A673 (cell line): ENCODE results near the gene FGR. TPM values are rescaled to one million over a fixed set of nuclear protein-coding genes. Genes with fewer than 3 reads are reported as not detected.
"Not testable (repeated sequence)": the region's sequence is repeated elsewhere in the genome, so short reads cannot be mapped to it uniquely, and the experiment has no call there.

Source experiments
- Bru-seq: library from RNA; stranded (reverse); fragments of 400-500 nt; gene quantifications from one replicate; lab custom pipeline; 2021; lab: Mats Ljungman, UMichigan
- BruChase-seq, 2 experiments: library from RNA; stranded (reverse); fragments of 400-500 nt; gene quantifications; one replicate each; lab custom pipeline; 2021; lab: Mats Ljungman, UMichigan
- BruUV-seq: library from RNA; stranded (reverse); fragments of 400-500 nt; replicated peaks from 2 replicates; lab custom pipeline; 2021; lab: Mats Ljungman, UMichigan
- CTCF ChIA-PET: fragments of 300-600 bp; sonication (Branson Sonifier 250); formaldehyde crosslinking; loops from one replicate; lab custom pipeline; 2022; ENCODE audit warnings: antibody characterized with exemption; lab: Charles Lee
- POLR2A ChIA-PET: fragments of 300-600 bp; sonication (Branson Sonifier 250); formaldehyde crosslinking; loops from one replicate; lab custom pipeline; 2022; ENCODE audit warnings: antibody characterized with exemption; ENCODE audit not compliant: low non-redundant PET; lab: Charles Lee
- DNase-seq: peaks from one replicate; pipeline ENCODE4 v3.0.0-alpha.2; 2015; ENCODE audit warnings: low spot score
- H3K27ac ChIP-seq: fragments of 200-600 bp; sonication (generic); 2 replicates; pipeline ENCODE4 v1.5.1; 2016; ENCODE audit warnings: mixed run types, low read depth, mild to moderate bottlenecking, mixed read lengths, antibody characterized with exemption, low read length; ENCODE audit not compliant: poor library complexity, severe bottlenecking
- H3K27me3 ChIP-seq: fragments of 200-600 bp; sonication (generic); replicated peaks from 2 replicates; pipeline ENCODE4 v1.6.1; 2017; ENCODE audit warnings: mixed run types, low read depth, mild to moderate bottlenecking, mixed read lengths, antibody characterized with exemption, low read length; ENCODE audit not compliant: insufficient read depth, poor library complexity
- H3K36me3 ChIP-seq: fragments of 200-600 bp; sonication (generic); 2 replicates; pipeline ENCODE4 v1.6.1; 2016; ENCODE audit warnings: mixed run types, mild to moderate bottlenecking, mixed read lengths, antibody characterized with exemption, low read length; ENCODE audit not compliant: insufficient read depth, poor library complexity, severe bottlenecking
- H3K4me1 ChIP-seq: fragments of 200-600 bp; sonication (generic); 2 replicates; pipeline ENCODE4 v1.6.1; 2017; ENCODE audit warnings: mixed run types, mild to moderate bottlenecking, mixed read lengths, antibody characterized with exemption, low read length; ENCODE audit not compliant: insufficient read depth, poor library complexity, severe bottlenecking
- H3K4me3 ChIP-seq: fragments of 200-600 bp; sonication (generic); 2 replicates; pipeline ENCODE4 v1.5.1; 2016; ENCODE audit warnings: low read depth, mixed run types, mild to moderate bottlenecking, mixed read lengths, low read length; ENCODE audit not compliant: poor library complexity, severe bottlenecking
- H3K9me3 ChIP-seq: fragments of 200-600 bp; sonication (generic); 2 replicates; pipeline ENCODE4 v1.6.1; 2016; ENCODE audit warnings: mixed run types, low read depth, mild to moderate bottlenecking, mixed read lengths, antibody characterized with exemption, low read length; ENCODE audit not compliant: poor library complexity, severe bottlenecking
- EZH2 ChIP-seq: fragments of 200-600 bp; sonication (generic); IDR thresholded peaks from 2 replicates; pipeline ENCODE4 v1.6.1; 2017; ENCODE audit warnings: borderline replicate concordance, low read depth, mild to moderate bottlenecking, mixed read lengths, antibody characterized with exemption, low read length; ENCODE audit not compliant: poor library complexity, severe bottlenecking
- intact Hi-C: fragments of 100-400 bp; cut with micrococcal nuclease; formaldehyde crosslinking; loops from one replicate; pipeline ENCODE4 v1.10.0; 2022; ENCODE audit not compliant: unreplicated experiment
- long read RNA-seq: library from polyadenylated mRNA; stranded (forward); transcript quantifications from one replicate; pipeline ENCODE4 v2.0.0, GENCODE V29; 2022
- total RNA-seq: library from RNA; stranded (reverse); gene quantifications from 2 replicates; pipeline ENCODE4 v1.2.3, GENCODE V29; 2021
- TF ChIP-seq, protein P1 (sequence below): fragments of 300-800, 200-600 bp; sonication (generic); conservative IDR thresholded peaks from 2 replicates; pipeline ENCODE4 v1.5.1; 2017; ENCODE audit warnings: low read depth, mild to moderate bottlenecking, antibody characterized with exemption, low read length, moderate library complexity, mixed read lengths

Gene FGR
- total RNA-seq (not detected in 2 replicates), Bru-seq, nascent RNA (percentile 9 among the genes with signal in this experiment), BruChase-seq, experiment 1, labeled RNA remaining after a 2-hour chase (percentile 11 among the genes with signal in this experiment), BruChase-seq, experiment 2, labeled RNA remaining after a 6-hour chase (percentile 12 among the genes with signal in this experiment)
- long read RNA-seq, result 0 reads

DNA sequence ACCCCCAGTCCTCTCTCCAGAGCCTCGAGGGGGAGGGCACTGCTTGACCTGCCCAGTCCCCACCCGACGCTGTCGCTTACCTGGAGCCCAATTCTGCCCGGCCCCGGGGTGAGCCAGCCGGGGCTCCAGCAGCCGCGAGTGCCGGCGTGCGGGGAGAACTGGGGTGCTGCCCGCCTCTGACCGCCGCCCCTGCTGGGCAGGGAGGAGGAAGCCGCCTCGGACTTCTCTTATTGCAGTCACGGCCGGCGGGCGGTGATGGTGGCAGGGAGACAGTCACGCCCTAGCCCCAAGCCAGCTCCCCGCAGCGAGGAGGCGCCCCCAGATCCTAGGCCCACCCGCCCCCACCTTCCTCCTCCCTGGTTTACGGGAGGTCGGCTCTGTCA, at the start of gene FGR:
FGR (minus strand) TSS at position 201 of the 383 bp plus-strand sequence. CDS start 11,269 bp downstream, outside the sequence.
- Histone ChIP-seq H3K27ac (no peak within 1 kb of the TSS), H3K9me3 (no peaks in the 10 kb centered on the region), H3K4me3 (peak within 1 kb of the TSS; percentile 38), H3K4me1 (no peaks in the 10 kb centered on the region), H3K27me3 (no peaks in the 10 kb centered on the region), H3K36me3 (no peaks in the 10 kb centered on the region)
- intact Hi-C loops, result no loop called here
- TF ChIP-seq, protein P1, sequence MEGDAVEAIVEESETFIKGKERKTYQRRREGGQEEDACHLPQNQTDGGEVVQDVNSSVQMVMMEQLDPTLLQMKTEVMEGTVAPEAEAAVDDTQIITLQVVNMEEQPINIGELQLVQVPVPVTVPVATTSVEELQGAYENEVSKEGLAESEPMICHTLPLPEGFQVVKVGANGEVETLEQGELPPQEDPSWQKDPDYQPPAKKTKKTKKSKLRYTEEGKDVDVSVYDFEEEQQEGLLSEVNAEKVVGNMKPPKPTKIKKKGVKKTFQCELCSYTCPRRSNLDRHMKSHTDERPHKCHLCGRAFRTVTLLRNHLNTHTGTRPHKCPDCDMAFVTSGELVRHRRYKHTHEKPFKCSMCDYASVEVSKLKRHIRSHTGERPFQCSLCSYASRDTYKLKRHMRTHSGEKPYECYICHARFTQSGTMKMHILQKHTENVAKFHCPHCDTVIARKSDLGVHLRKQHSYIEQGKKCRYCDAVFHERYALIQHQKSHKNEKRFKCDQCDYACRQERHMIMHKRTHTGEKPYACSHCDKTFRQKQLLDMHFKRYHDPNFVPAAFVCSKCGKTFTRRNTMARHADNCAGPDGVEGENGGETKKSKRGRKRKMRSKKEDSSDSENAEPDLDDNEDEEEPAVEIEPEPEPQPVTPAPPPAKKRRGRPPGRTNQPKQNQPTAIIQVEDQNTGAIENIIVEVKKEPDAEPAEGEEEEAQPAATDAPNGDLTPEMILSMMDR, result no peak
- no peak for TF ChIP-seq EZH2
- CTCF ChIA-PET, result no interaction called here
- DNase-seq, result no peak
- POLR2A ChIA-PET, result no interaction called here
- no TSS peak for BruUV-seq

- no peak overlapping the region for H3K27ac ChIP-seq
- no peaks in the 10 kb centered on the region for H3K36me3 ChIP-seq
- no peaks in the 10 kb centered on the region for H3K27me3 ChIP-seq
- intact Hi-C loops, result no loop called here
- CTCF ChIA-PET, result no interaction called here
- DNase-seq, result no peak
- no peak overlapping the region for H3K4me3 ChIP-seq
- no peaks in the 10 kb centered on the region for H3K4me1 ChIP-seq
- TF ChIP-seq, protein P1, result no peak
- no peak for TF ChIP-seq EZH2
- peaks cover 8% of the 10 kb centered on the region for H3K9me3 ChIP-seq
- POLR2A ChIA-PET, result interaction anchor here (0.7 kb wide), 1 partner anchor 17 kb away, joined by 5 read pairs; no protein-coding TSS in a partner anchor
- BruUV-seq, result no TSS peak
These were observed 49.2 kb upstream of the FGR start for GRCh38 chr1:27684176-27684575.

DNA sequence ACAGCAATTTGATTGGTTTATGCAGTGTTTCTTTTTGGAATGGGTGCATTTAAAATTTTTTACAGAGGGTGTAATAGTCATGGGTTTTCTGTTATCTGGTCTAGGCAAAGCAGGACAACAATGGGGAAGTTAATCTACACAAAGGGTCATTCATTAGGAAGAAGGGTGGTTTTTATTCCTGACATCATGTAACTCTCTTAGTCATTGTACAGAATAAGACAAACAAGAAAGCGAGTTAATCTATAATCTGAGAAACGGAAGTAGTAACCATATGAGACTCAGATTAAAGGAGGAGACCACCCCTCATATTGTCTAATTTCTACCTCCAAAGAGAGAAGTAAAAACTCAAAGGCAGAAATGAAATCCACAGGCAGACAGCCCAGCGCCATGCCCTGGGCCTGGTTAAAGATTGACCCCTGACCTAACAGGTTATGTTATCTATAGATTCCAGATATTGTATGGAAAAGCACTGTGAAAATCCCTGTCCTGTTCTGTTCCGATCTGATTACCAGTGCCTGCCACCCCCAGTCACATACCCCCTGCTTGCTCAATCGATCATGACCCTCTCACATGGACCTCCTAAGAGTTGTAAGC, 47.5 kb upstream of the FGR start:
- H3K27me3 ChIP-seq, result no peaks in the 10 kb centered on the region
- TF ChIP-seq, protein P1, result no peak
- TF ChIP-seq EZH2, result no peak
- DNase-seq, result no peak
- POLR2A ChIA-PET, result no interaction called here
- H3K27ac ChIP-seq, result no peak overlapping the region
- intact Hi-C loops, result no loop called here
- H3K4me1 ChIP-seq, result no peaks in the 10 kb centered on the region
- no TSS peak for BruUV-seq
- H3K36me3 ChIP-seq, result no peaks in the 10 kb centered on the region
- CTCF ChIA-PET, result no interaction called here
- H3K4me3 ChIP-seq, result no peak overlapping the region
- H3K9me3 ChIP-seq, result peaks cover 8% of the 10 kb centered on the region

DNA sequence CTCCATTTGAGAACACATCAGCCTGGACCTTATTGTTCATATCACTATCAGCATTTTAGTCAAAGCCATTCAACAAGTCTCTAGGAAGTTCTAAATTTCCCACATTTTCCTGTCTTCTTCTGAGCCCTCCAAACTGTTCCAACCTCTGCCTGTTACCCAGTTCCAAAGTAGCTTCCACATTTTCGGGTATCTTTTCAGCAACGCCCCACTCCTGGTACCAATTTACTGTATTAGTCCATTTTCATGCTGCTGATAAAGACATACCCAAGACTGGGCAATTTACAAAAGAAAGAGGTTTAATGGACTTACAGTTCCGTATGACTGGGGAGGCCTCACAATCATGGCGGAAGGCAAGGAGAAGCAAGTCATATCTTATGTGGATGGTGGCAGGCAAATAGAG, 46.6 kb upstream of the FGR start:
- BruUV-seq, H3K27me3 ChIP-seq, H3K4me1 ChIP-seq, POLR2A ChIA-PET, H3K9me3 ChIP-seq, CTCF ChIA-PET, H3K4me3 ChIP-seq, H3K27ac ChIP-seq, intact Hi-C loops, DNase-seq, H3K36me3 ChIP-seq: not testable (repeated sequence)

GRCh38 chr1:27680225-27680791, 45.3 kb upstream of the FGR start:
- DNase-seq, H3K4me3 ChIP-seq, BruUV-seq, H3K27ac ChIP-seq, CTCF ChIA-PET, H3K4me1 ChIP-seq, H3K36me3 ChIP-seq, H3K27me3 ChIP-seq, H3K9me3 ChIP-seq, intact Hi-C loops: not testable (repeated sequence)
- POLR2A ChIA-PET, result interaction anchor here (0.6 kb wide), 1 partner anchor 76 kb away, joined by 4 read pairs; the partner anchor contains the start of gene AHDC1
